ENCODE measurements around the gene MTA2. TPM values are rescaled to one million over a fixed set of nuclear protein-coding genes. Genes with fewer than 3 reads are reported as not detected.
"Not testable (repeated sequence)": the region's sequence is repeated elsewhere in the genome, so short reads cannot be mapped to it uniquely, and the experiment has no call there.

The MTA2 gene
- total RNA-seq, 1 donor from 2014 or later: 26.3 TPM

DNA sequence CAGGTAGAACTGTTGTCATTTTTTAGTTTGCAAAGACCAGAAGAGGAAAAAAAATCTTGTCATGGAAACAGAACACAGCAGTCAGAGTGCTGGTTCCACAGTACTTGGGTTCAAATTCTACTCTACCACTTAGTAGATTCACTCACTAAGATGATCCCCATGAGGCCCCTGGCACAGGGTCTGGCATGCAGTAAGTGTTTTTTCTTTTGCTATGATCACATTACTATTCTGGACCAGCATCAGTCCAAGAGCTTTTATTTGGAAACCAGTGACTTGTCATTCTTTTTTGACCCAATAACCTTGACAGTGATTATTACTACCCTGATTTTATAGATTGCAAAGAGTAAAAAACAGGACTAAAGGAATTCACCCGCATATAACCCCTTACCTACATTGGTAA lies 32.1 kb downstream of the MTA2 start:
- peaks cover 49% of the 10 kb centered on the region for H3K4me1 ChIP-seq
- intact Hi-C loops (cut with micrococcal nuclease): no loop called here
- H3K27me3 ChIP-seq (ENCODE audit: low read depth): no peaks in the 10 kb centered on the region
- H3K9me3 ChIP-seq (replicated peaks): no peaks in the 10 kb centered on the region
- no peak for DNase-seq
- no peak for TF ChIP-seq CTCF (IDR thresholded peaks at IDR 0.05; ENCODE audit: borderline replicate concordance)
- H3K27ac ChIP-seq (replicated peaks): peak overlapping the region; percentile 9
- no peak overlapping the region for H3K4me3 ChIP-seq
- peaks cover 80% of the 10 kb centered on the region for H3K36me3 ChIP-seq

- Histone ChIP-seq H3K27me3 (ENCODE audit: low read depth) (no peaks in the 10 kb centered on the region), H3K36me3 (peaks cover 100% of the 10 kb centered on the region), H3K4me3 (no peak overlapping the region), H3K27ac (replicated peaks) (no peak overlapping the region), H3K9me3 (replicated peaks) (no peaks in the 10 kb centered on the region), H3K4me1 (peaks cover 29% of the 10 kb centered on the region)
- intact Hi-C loops (cut with micrococcal nuclease): no loop called here
- no peak for DNase-seq
- no peak for TF ChIP-seq CTCF (IDR thresholded peaks at IDR 0.05; ENCODE audit: borderline replicate concordance)
These were observed 34.5 kb downstream of the MTA2 start for GRCh38 chr11:62567018-62567633.

- Histone ChIP-seq H3K27me3 (ENCODE audit: low read depth) (no peaks in the 10 kb centered on the region), H3K27ac (replicated peaks) (no peak overlapping the region), H3K4me3 (no peak overlapping the region), H3K9me3 (replicated peaks) (no peaks in the 10 kb centered on the region), H3K4me1 (peaks cover 22% of the 10 kb centered on the region), H3K36me3 (peaks cover 98% of the 10 kb centered on the region)
- intact Hi-C loops (cut with micrococcal nuclease): no loop called here
- no peak for TF ChIP-seq CTCF (IDR thresholded peaks at IDR 0.05; ENCODE audit: borderline replicate concordance)
- DNase-seq: no peak
These were observed 35.4 kb downstream of the MTA2 start for GRCh38 chr11:62566247-62566646.

GRCh38 chr11:62565100-62565802 lies 36.4 kb downstream of the MTA2 start:
- no peak for DNase-seq
- TF ChIP-seq CTCF (IDR thresholded peaks at IDR 0.05; ENCODE audit: borderline replicate concordance): no peak
- H3K27me3 ChIP-seq (ENCODE audit: low read depth): no peaks in the 10 kb centered on the region
- H3K4me3 ChIP-seq: no peak overlapping the region
- no peak overlapping the region for H3K27ac ChIP-seq (replicated peaks)
- intact Hi-C loops (cut with micrococcal nuclease): no loop called here
- peaks cover 88% of the 10 kb centered on the region for H3K36me3 ChIP-seq
- H3K9me3 ChIP-seq (replicated peaks): no peaks in the 10 kb centered on the region
- H3K4me1 ChIP-seq: peaks cover 24% of the 10 kb centered on the region

DNA sequence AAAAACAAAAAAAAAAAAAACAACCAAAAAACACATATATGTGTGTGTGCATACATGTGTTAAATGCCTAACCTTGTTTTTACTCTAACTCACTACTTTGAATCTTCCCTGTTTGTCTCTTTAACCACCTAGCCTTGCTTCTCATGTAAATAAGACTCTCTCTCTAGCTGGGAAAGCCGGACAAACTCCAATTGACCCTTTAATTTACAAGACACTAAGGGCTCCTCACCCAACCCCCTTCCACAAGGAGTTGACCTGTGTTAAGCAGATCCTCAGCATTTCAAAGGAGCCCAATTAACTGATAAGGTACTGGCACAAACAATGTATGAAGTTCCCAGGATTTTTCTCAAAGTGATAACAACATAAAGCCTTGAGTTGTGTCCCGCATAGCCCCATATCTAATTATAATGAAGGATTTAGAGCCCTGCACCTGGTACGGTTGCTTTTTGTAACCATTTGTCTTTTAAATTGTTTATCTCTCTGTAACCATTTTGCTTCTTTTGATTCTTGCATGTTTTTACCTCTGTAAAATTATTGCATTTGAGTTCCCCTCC lies 39.9 kb downstream of the MTA2 start:
- Histone ChIP-seq H3K36me3 (peaks cover 85% of the 10 kb centered on the region), H3K4me1 (peaks cover 36% of the 10 kb centered on the region), H3K27ac (replicated peaks) (peak overlapping the region; percentile 78)
- intact Hi-C loops (cut with micrococcal nuclease); H3K9me3 ChIP-seq (replicated peaks); H3K27me3 ChIP-seq (ENCODE audit: low read depth); H3K4me3 ChIP-seq; DNase-seq: not testable (repeated sequence)

DNA sequence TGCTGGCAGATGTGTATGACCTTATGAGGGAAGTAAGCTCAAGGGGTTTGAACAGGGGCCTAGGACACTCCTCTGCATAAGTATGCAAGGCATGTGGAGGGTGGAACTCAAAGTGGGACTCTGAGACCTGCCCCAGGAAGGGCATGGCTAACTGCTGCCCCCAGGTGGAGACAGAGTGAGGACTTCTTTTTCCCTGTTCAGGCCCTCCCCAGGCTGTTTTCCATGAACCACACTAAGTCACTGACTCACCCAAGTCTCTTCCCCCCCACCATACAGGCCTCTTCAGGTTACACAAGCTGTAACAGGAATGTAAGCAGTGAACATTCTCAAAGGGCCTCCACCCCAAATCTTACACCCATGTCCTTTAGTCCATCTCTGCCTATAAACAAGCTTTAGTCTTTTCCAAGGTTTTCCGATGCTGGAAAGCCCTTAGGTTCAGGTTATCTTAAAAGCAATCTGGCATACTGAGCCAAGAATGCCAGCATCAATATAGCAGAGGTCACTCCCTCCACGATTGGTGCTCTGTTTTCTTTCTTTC lies 41.0 kb downstream of the MTA2 start:
- peak overlapping the region; percentile 78 for H3K27ac ChIP-seq (replicated peaks)
- intact Hi-C loops (cut with micrococcal nuclease): no loop called here
- H3K27me3 ChIP-seq (ENCODE audit: low read depth): no peaks in the 10 kb centered on the region
- peaks cover 48% of the 10 kb centered on the region for H3K4me1 ChIP-seq
- peaks cover 73% of the 10 kb centered on the region for H3K36me3 ChIP-seq
- DNase-seq: peak; percentile 82
- no peak overlapping the region for H3K4me3 ChIP-seq
- no peaks in the 10 kb centered on the region for H3K9me3 ChIP-seq (replicated peaks)
- peak; percentile 89 for TF ChIP-seq CTCF (IDR thresholded peaks at IDR 0.05; ENCODE audit: borderline replicate concordance)

GRCh38 chr11:62559626-62560025 lies 42.0 kb downstream of the MTA2 start:
- Histone ChIP-seq H3K27ac (replicated peaks) (peak overlapping the region; percentile 78), H3K4me3 (peak overlapping the region; percentile 14), H3K4me1 (peaks cover 58% of the 10 kb centered on the region), H3K36me3 (peaks cover 63% of the 10 kb centered on the region)
- H3K27me3 ChIP-seq (ENCODE audit: low read depth); intact Hi-C loops (cut with micrococcal nuclease); H3K9me3 ChIP-seq (replicated peaks): not testable (repeated sequence)
- DNase-seq: peak; percentile 9
